Neural progenitor cell (in vitro differentiated cells): ENCODE results near the gene CYBA.

Experiments used
- CTCF ChIP-seq: fragments of 200-600 bp; sonication (generic); IDR thresholded peaks from 2 replicates; pipeline ENCODE4 v1.5.1; 2017; ENCODE audit warnings: antibody characterized with exemption, mild to moderate bottlenecking
- EZH2 ChIP-seq: fragments of 200-600 bp; sonication (generic); IDR thresholded peaks from 2 replicates; pipeline ENCODE4 v1.6.1; 2017; ENCODE audit warnings: antibody characterized with exemption, mild to moderate bottlenecking, moderate library complexity
- EZH2phosphoT487 ChIP-seq: fragments of 200-600 bp; sonication (generic); IDR thresholded peaks from 2 replicates; pipeline ENCODE4 v1.6.1; 2017; ENCODE audit warnings: antibody characterized with exemption

GRCh38 chr16:88698646-88699045 lies 47.8 kb upstream of the CYBA start:
- TF ChIP-seq CTCF (no peak), EZH2 (no peak), EZH2phosphoT487 (no peak)
